Nephron progenitor cell (in vitro differentiated cells): Measurements from ENCODE around the gene RAB27A.

Experiments used
- DNase-seq: peaks from one replicate; pipeline ENCODE4 v3.0.0; 2021
- H3K27ac Mint-ChIP-seq: 2 replicates; pipeline ENCODE4 v1.8.0; 2021; ENCODE audit warnings: mild to moderate bottlenecking, moderate library complexity, mixed read lengths
- H3K27me3 Mint-ChIP-seq: 2 replicates; pipeline ENCODE4 v1.8.0; 2021; ENCODE audit warnings: mild to moderate bottlenecking, low read depth, mixed read lengths; ENCODE audit not compliant: poor library complexity
- H3K36me3 Mint-ChIP-seq: 2 replicates; pipeline ENCODE4 v1.8.0; 2021; ENCODE audit warnings: low read depth, mixed read lengths
- H3K4me1 Mint-ChIP-seq: 2 replicates; pipeline ENCODE4 v1.8.0; 2021; ENCODE audit warnings: mixed read lengths
- H3K4me3 Mint-ChIP-seq: 2 replicates; pipeline ENCODE4 v1.8.0; 2021; ENCODE audit warnings: mild to moderate bottlenecking, moderate library complexity, mixed read lengths
- H3K9me3 Mint-ChIP-seq: 2 replicates; pipeline ENCODE4 v1.8.0; 2021; ENCODE audit warnings: mild to moderate bottlenecking, moderate library complexity, mixed read lengths
- CTCF ChIP-seq: fragments of 200-600 bp; sonication (generic); IDR thresholded peaks from 2 replicates; pipeline ENCODE4 v1.5.0; 2021; ENCODE audit warnings: antibody characterized with exemption

RAB27A gene

DNA sequence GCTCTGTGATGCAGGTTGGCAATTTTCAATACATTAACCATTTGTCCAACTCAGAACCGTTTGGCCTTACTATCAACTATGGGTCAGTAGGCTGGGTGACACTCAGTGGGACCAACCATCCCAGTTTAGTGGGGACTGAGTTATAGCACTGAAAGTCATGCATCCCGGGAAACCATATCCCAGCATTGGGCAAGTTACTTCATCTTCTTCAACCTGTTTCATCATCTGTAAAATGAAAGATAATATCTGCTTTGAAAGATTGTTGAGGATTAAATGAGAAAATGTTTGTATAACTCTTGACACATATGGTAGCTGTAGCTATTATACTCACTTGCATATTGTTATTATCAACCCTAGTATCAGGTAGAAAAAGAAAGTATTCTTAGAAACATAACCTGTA, 11.9 kb downstream of the RAB27A start:
- Mint-ChIP-seq H3K36me3 (peaks cover 11% of the 10 kb centered on the region), H3K9me3 (peaks cover 11% of the 10 kb centered on the region), H3K27ac (peak overlapping the region; percentile 92), H3K27me3 (peaks cover 9% of the 10 kb centered on the region), H3K4me3 (no peak overlapping the region), H3K4me1 (peaks cover 24% of the 10 kb centered on the region)
- TF ChIP-seq CTCF, result no peak
- no peak for DNase-seq

DNA sequence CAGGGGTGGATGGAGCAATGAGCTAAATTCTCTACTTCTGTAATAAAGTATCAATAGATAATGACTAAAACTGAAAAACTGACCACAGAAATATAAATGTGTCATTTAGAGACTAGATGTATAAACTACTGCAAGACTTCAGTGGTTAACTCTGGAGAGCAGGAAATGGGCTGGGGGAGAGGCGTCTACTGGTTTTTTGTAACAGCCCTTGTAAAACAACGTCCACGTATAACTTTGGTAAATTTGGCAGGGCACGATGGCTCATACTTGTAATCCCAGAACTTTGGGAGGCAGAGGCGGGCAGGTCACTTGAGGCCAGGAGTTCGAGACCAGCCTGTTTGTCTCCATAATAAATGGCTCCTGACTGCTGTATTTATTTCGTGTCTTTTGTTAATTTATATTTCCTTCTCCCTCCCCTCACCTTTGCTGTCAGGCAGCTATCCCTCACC, 12.5 kb downstream of the RAB27A start:
- DNase-seq, result no peak
- Mint-ChIP-seq H3K4me3 (no peak overlapping the region), H3K4me1 (peaks cover 19% of the 10 kb centered on the region), H3K27me3 (peaks cover 9% of the 10 kb centered on the region), H3K27ac (peak overlapping the region; percentile 92), H3K36me3 (peaks cover 14% of the 10 kb centered on the region), H3K9me3 (peaks cover 15% of the 10 kb centered on the region)
- TF ChIP-seq CTCF, result no peak

DNA sequence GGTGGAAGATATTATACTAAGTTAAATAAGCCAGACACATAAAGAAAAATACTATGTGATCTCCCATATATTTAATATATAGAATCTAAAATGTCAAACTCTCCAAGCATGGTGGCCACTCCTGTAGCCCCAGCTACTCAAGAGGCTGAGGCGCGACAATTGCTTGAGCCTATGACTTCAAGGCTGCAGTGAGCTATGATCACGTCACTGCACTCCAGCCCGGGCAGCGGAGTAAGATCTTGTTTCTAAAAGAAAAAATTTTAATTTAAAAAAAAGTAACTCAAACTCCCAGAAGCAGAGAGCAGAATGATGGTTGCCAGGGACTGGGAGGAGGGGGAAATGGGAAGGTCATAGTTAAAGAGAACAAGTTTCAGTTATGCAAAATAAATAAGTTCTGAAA, 13.3 kb downstream of the RAB27A start:
- Mint-ChIP-seq H3K4me1 (peaks cover 15% of the 10 kb centered on the region), H3K9me3 (peaks cover 15% of the 10 kb centered on the region), H3K27ac (no peak overlapping the region), H3K4me3 (no peak overlapping the region), H3K27me3 (peaks cover 7% of the 10 kb centered on the region), H3K36me3 (peaks cover 14% of the 10 kb centered on the region)
- no peak for DNase-seq
- no peak for TF ChIP-seq CTCF

GRCh38 chr15:55270291-55270690, 19.3 kb downstream of the RAB27A start:
- H3K4me1 Mint-ChIP-seq, result peaks cover 50% of the 10 kb centered on the region
- H3K27ac Mint-ChIP-seq, result peak overlapping the region; percentile 90
- no peak overlapping the region for H3K4me3 Mint-ChIP-seq
- H3K36me3 Mint-ChIP-seq, result peaks cover 14% of the 10 kb centered on the region
- no peak for TF ChIP-seq CTCF
- H3K9me3 Mint-ChIP-seq, result peaks cover 15% of the 10 kb centered on the region
- no peak for DNase-seq
- H3K27me3 Mint-ChIP-seq, result peaks cover 4% of the 10 kb centered on the region

DNA sequence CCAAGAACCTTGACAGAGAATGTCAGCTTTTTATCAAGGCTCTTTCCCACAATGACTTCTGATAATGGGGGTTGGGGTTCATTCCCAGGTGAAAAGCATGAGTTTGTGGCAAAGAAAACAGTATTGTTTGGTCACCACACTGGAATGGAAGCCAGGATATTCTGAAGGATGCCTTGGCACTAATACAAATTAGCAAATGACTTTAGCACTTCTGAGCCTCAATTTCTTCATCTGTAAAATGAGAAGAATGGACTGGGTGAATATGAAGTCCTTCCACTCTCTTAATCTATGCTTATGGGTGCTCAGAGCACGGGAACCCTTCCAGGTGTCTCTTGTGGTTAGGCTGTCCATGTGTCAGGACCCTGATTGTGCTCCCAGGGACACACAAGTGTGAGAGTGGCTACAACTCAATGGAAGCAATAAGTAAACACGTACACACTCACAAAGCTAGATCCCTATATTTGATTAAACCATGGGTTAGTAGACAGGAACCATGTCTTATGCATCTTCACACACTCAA, 21.4 kb downstream of the RAB27A start:
- Mint-ChIP-seq H3K9me3 (peaks cover 6% of the 10 kb centered on the region), H3K4me3 (no peak overlapping the region), H3K36me3 (peaks cover 6% of the 10 kb centered on the region), H3K27ac (no peak overlapping the region), H3K4me1 (peaks cover 50% of the 10 kb centered on the region), H3K27me3 (no peaks in the 10 kb centered on the region)
- no peak for DNase-seq
- no peak for TF ChIP-seq CTCF

DNA sequence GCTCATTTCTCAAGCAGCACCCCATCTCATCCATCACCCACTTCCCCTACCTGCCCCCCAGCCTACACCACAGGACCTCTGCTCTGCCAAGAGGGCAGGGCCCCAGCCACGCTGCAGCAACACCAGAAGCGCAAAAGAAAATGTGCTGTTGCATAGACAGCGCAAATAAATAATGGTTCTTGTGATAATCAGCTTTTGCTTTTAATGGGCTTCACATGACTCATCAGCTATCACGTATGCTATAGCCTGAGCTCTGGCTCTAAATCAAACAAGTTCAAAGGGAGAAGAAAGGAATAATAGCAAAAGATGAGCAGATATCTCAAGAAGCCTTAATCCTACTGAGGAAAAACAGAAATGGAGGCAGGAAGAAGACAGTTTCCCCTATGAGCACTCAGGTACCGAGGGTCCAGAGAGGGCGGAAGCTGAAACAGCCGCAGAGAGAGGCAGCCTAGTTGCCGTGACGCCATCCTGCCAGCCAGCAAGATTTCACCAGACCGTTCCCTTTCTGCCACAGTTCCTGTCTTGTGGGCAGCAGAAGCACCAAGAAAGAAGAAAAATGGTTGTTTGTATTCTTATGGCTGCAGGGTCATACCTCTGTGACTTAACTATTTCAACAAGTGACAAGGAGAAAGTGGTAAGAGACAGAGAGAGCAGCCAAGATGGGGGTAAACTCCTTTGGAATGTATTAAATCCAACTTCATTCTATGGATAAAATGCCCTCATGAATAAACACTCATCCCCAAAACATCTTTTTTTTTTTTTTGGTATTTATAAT, 22.0 kb downstream of the RAB27A start:
- H3K36me3 Mint-ChIP-seq, result peaks cover 2% of the 10 kb centered on the region
- H3K27me3 Mint-ChIP-seq, result no peaks in the 10 kb centered on the region
- H3K27ac Mint-ChIP-seq, result peak overlapping the region; percentile 12
- H3K4me1 Mint-ChIP-seq, result peaks cover 50% of the 10 kb centered on the region
- no peak for DNase-seq
- TF ChIP-seq CTCF, result no peak
- H3K4me3 Mint-ChIP-seq, result no peak overlapping the region
- peaks cover 2% of the 10 kb centered on the region for H3K9me3 Mint-ChIP-seq
